Prostate gland (tissue), 1 donor: ENCODE results near the gene CGN.

Experiments
- POLR2A ChIP-seq: fragments of 450-650 bp; IDR thresholded peaks from one replicate; pipeline ENCODE4 v1.6.1; 2016; ENCODE audit warnings: antibody characterized with exemption, mild to moderate bottlenecking
- POLR2AphosphoS5 ChIP-seq: sonication (generic); formaldehyde crosslinking; IDR thresholded peaks from one replicate; pipeline ENCODE4 v1.6.1; 2017; ENCODE audit warnings: antibody characterized with exemption

- TF ChIP-seq POLR2A (no peak), POLR2AphosphoS5 (no peak)
Measured at GRCh38 chr1:151524736-151525135, 13.5 kb downstream of the CGN start.
